Colonic mucosa (tissue), 4 donors: Measurements from ENCODE around the gene TMEM150B. TPM values are rescaled to one million over a fixed set of nuclear protein-coding genes. Genes with fewer than 3 reads are reported as not detected.
A peak's percentile ranks its signal among the peaks of the same experiment; 100 is the strongest.
"Not testable (repeated sequence)": the region's sequence is repeated elsewhere in the genome, so short reads cannot be mapped to it uniquely, and the experiment has no call there.

Experiments used
- DNase-seq: peaks from one replicate; pipeline ENCODE4 v3.0.0-alpha.2; 2020
- H3K27ac ChIP-seq: fragments of 200-600 bp; one replicate; pipeline ENCODE4 v1.8.0; 2021
- H3K27me3 ChIP-seq: fragments of 200-600 bp; one replicate; pipeline ENCODE4 v1.8.0; 2021
- H3K36me3 ChIP-seq: fragments of 200-600 bp; one replicate; pipeline ENCODE4 v1.8.0; 2021
- H3K4me1 ChIP-seq: fragments of 200-600 bp; one replicate; pipeline ENCODE4 v1.8.0; 2021; ENCODE audit warnings: mild to moderate bottlenecking
- H3K4me3 ChIP-seq: fragments of 200-600 bp; one replicate; pipeline ENCODE4 v1.8.0; 2021
- H3K9ac ChIP-seq, 2 donors: one replicate each; pipeline ENCODE4 v1.7.0; 2013; ENCODE audit warnings: control low read depth in 2 of 2, low read depth in 2 of 2, low read length in 2 of 2
- H3K9me3 ChIP-seq: fragments of 200-600 bp; one replicate; pipeline ENCODE4 v1.8.0; 2021
- intact Hi-C: fragments of 100-400 bp; cut with DNase I; formaldehyde crosslinking; loops from one replicate; pipeline ENCODE4 v1.14.1; 2022
- total RNA-seq, 2 donors: library from RNA; stranded (reverse); fragmentation: NEBNext Ultra II Directional in 1 of 2; extraction: Animal tissue kit (Norgen Biotek cat#: 25700) in 1 of 2; gene quantifications; one replicate each; pipeline ENCODE4 v1.2.1, GENCODE V29; 2021
- TF ChIP-seq, protein P1 (sequence below): fragments of 200-600 bp; IDR thresholded peaks from one replicate; pipeline ENCODE4 v1.8.0; 2022; ENCODE audit warnings: antibody characterized with exemption, mild to moderate bottlenecking
- donor health status: healthy.
- donor health status: DM: no; HTN: no; CAD: no.
- donor health status: DM: no; HTN: no; CAD: no.

The TMEM150B gene
- total RNA-seq, 2 donors from 2014 or later, result 9.7 to 47.2 TPM

- DNase-seq, result peak; percentile 43
- H3K4me3 ChIP-seq, result peak overlapping the region; percentile 47
- peak overlapping the region; percentile 65 for H3K27ac ChIP-seq
- no peaks in the 10 kb centered on the region for H3K27me3 ChIP-seq
- H3K9me3 ChIP-seq, result no peaks in the 10 kb centered on the region
- peak overlapping the region; percentile 89 to 98 for H3K9ac ChIP-seq
- intact Hi-C loops, result no loop called here
- TF ChIP-seq, protein P1, sequence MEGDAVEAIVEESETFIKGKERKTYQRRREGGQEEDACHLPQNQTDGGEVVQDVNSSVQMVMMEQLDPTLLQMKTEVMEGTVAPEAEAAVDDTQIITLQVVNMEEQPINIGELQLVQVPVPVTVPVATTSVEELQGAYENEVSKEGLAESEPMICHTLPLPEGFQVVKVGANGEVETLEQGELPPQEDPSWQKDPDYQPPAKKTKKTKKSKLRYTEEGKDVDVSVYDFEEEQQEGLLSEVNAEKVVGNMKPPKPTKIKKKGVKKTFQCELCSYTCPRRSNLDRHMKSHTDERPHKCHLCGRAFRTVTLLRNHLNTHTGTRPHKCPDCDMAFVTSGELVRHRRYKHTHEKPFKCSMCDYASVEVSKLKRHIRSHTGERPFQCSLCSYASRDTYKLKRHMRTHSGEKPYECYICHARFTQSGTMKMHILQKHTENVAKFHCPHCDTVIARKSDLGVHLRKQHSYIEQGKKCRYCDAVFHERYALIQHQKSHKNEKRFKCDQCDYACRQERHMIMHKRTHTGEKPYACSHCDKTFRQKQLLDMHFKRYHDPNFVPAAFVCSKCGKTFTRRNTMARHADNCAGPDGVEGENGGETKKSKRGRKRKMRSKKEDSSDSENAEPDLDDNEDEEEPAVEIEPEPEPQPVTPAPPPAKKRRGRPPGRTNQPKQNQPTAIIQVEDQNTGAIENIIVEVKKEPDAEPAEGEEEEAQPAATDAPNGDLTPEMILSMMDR, result no peak
- H3K4me1 ChIP-seq, result no peaks in the 10 kb centered on the region
- H3K36me3 ChIP-seq, result peaks cover 5% of the 10 kb centered on the region
These were observed 15.0 kb upstream of the TMEM150B start for GRCh38 chr19:55339889-55340783.

DNA sequence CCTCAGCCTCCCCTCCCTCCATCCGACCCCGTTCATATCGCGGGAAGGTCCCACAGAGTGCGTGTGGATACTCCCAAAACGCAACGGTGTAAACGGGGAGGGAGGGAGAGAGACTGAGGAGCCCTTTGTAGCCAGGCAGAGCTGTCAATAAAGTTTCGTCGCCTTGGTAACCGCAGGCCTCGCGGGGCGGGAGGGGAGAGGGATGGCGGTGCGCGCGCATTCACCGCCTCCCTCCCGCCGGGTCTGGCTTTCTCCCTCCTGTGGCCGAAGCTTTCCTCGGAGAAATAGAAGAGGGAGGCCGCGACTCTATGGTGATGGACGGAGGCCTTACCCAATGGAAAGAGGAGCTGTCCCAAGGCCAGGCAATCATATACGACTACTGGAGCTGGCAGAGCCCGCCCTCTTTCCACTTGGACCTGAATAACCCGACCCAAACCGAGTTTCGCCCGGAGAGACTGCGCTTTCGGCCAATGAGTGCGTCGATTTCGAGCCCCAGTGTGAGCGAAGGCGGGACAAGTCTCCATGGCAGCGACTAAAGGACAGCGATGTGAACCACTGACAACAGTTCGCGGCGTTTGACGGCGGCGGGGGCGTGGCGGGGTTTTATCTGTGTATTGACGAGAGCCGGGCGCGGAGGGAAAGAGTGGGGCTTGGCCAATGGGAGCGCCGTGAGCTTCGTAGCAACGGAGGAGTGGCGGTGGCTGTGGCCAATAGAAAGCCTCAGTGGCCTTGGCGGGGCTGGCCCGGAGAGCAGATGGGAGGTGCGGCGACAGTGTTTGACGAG, 14.2 kb upstream of the TMEM150B start, which contains the start of gene KMT5C:
KMT5C (plus strand) TSS at position 772 of the 784 bp plus-strand sequence. CDS start 2,061 bp downstream, outside the sequence.
- H3K36me3 ChIP-seq, result peaks cover 5% of the 10 kb centered on the region

GRCh38 chr19:55336101-55336500, 11.0 kb upstream of the TMEM150B start:
- no peak for DNase-seq
- TF ChIP-seq, protein P1, result no peak
- Histone ChIP-seq H3K9me3 (no peaks in the 10 kb centered on the region), H3K4me1 (no peaks in the 10 kb centered on the region), H3K27ac (no peak overlapping the region), H3K4me3 (no peak overlapping the region), H3K36me3 (no peaks in the 10 kb centered on the region), H3K27me3 (no peaks in the 10 kb centered on the region), H3K9ac (no peak overlapping the region)
- intact Hi-C loops, result no loop called here

More for the DNA sequence above, 14.2 kb upstream of the TMEM150B start, which contains the start of gene KMT5C:
- no peaks in the 10 kb centered on the region for H3K4me1 ChIP-seq
- H3K27me3 ChIP-seq, result no peaks in the 10 kb centered on the region
- DNase-seq, result peak; percentile 100
- H3K4me3 ChIP-seq, result peak within 1 kb of the TSS; percentile 47
- TF ChIP-seq, protein P1, result peak; percentile 11
- intact Hi-C loops, result no loop called here
- H3K9ac ChIP-seq, result peak within 1 kb of the TSS; percentile 89 to 98
- no peaks in the 10 kb centered on the region for H3K9me3 ChIP-seq
- peak within 1 kb of the TSS; percentile 91 for H3K27ac ChIP-seq

DNA sequence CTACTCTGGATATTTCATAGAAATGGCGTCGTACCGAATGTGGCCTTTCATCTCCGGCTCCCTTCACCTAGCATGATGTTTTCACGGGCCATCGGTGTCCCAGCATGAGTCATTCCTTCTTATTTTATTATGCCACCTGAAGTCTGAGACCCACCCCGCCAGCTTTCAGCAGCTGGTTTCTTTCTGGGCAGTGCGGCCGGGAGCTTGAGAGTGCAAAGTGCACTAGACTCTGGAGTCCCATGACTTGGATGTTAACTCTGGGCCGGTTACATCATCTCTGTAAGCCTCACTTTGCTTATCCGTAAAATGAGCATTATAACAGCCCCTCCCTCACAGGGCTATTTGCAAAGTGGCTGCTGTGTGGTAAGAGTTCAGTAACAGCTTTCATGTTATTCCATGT, 8.7 kb upstream of the TMEM150B start:
- H3K27ac ChIP-seq, result peak overlapping the region; percentile 65
- no peaks in the 10 kb centered on the region for H3K36me3 ChIP-seq
- TF ChIP-seq, protein P1, result no peak
- H3K27me3 ChIP-seq, result no peaks in the 10 kb centered on the region
- no peak overlapping the region for H3K4me3 ChIP-seq
- no peaks in the 10 kb centered on the region for H3K9me3 ChIP-seq
- no peak overlapping the region for H3K9ac ChIP-seq
- peak; percentile 85 for DNase-seq
- H3K4me1 ChIP-seq, result no peaks in the 10 kb centered on the region
- intact Hi-C loops, result no loop called here

GRCh38 chr19:55329791-55330190, 4.7 kb upstream of the TMEM150B start:
- H3K36me3 ChIP-seq, H3K9me3 ChIP-seq, H3K4me3 ChIP-seq, H3K27ac ChIP-seq, H3K27me3 ChIP-seq, H3K4me1 ChIP-seq, H3K9ac ChIP-seq, intact Hi-C loops, DNase-seq: not testable (repeated sequence)

GRCh38 chr19:55328774-55329318, 3.7 kb upstream of the TMEM150B start:
- H3K4me1 ChIP-seq, H3K4me3 ChIP-seq, H3K9me3 ChIP-seq, H3K27me3 ChIP-seq, H3K27ac ChIP-seq, H3K36me3 ChIP-seq, DNase-seq, intact Hi-C loops, H3K9ac ChIP-seq: not testable (repeated sequence)
